Stimulated activated CD8-positive, alpha-beta memory T cell treated with anti-CD3 and anti-CD28 coated beads, Interleukin-2, amount 100 ng/mL, for 48 hours (primary cell): ENCODE data around the gene ASGR2.
"Not testable (repeated sequence)": the region's sequence is repeated elsewhere in the genome, so short reads cannot be mapped to it uniquely, and the experiment has no call there.

ENCODE experiments used
- DNase-seq, 2 donors: peaks; one replicate each; pipeline ENCODE4 v3.0.0-alpha.2; 2020; ENCODE audit warnings: low read depth in 2 of 2

ASGR2 gene

GRCh38 chr17:7098802-7099459 is 15.7 kb downstream of the ASGR2 start:
- no peak for DNase-seq

DNA sequence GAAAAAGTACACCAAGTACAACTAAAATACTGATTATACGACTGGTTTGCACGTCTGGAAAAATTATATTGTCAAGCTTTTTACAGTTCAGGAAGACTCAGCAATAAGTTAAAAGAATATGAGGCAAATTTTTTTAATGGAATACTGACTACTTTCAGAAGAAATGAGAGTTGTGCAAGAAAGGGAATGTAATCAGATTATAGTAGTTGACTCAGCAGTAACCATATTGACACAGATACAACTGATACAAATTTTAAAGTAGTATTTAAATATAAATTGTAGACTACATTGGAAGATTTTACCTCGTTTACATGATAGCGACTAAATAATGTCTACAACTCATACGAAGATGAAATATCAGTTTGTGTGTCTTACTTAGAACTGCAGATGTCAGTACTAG is 16.7 kb downstream of the ASGR2 start:
- DNase-seq = no peak

- DNase-seq = no peak
Observed at GRCh38 chr17:7095625-7096024, 19.0 kb downstream of the ASGR2 start.

DNA sequence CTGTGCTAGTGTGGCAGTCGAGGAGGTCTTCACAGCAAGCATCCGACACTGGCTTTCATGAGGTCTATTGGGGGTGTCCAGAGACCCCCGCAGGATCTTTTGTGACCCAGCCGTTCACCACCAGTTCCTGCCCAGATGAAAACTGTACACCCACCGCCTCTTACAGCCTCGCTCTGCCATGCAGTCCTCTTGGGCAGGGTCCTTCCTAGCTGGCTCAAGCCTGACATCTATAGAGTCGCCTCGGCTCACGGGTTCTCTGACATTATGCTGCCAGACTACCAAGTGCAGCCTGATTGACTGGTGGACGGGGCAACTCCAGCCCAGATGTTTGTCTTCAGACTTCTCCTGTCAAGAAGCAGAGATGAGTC is 20.0 kb downstream of the ASGR2 start:
- no peak for DNase-seq

- DNase-seq = not testable (repeated sequence)
Observed at GRCh38 chr17:7091311-7092005, 23.2 kb downstream of the ASGR2 start.

GRCh38 chr17:7089570-7089969 is 25.1 kb downstream of the ASGR2 start:
- not testable (repeated sequence) for DNase-seq

GRCh38 chr17:7088442-7088841 is 26.2 kb downstream of the ASGR2 start:
- not testable (repeated sequence) for DNase-seq

- DNase-seq = no peak
Observed at GRCh38 chr17:7084088-7084487, 30.5 kb downstream of the ASGR2 start.

GRCh38 chr17:7083592-7083991 is 31.0 kb downstream of the ASGR2 start:
- DNase-seq = no peak

- no peak for DNase-seq
Observed at GRCh38 chr17:7081341-7082062, 33.1 kb downstream of the ASGR2 start.

DNA sequence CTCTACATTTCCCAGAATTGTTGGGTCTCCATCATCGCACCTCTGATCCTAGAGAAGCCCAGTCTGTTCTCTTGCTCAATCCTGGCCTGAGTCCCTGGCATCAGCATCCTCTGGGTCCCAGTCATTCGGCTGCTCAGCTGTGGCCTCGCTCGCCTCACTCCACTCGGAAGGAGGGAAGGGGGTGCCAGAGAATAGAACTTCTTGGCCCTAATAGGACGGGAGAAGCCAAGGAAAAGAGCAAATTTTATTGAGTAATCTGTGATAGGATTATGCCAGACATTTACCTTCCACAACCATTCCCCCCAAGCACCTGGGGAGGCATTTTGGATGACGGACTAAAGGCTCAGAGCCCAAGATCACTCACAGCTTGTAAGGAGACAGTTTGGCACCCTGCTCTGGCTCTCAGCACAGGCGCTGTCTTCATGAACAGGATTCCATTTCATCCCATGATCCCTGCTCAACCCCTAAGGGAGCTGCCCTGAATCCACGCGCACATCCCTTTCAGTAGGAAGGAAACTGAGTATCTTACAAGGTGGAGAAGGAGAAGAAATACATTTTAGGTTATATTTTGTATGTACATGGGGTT is 34.1 kb downstream of the ASGR2 start:
- DNase-seq = no peak

GRCh38 chr17:7079581-7080455 is 34.8 kb downstream of the ASGR2 start, which contains the start of gene CLEC10A:
Gene CLEC10A, minus strand, starts transcription at chr17:7080251. Its CDS starts 1,439 bp downstream, at chr17:7078812.
- no peak for DNase-seq

DNA sequence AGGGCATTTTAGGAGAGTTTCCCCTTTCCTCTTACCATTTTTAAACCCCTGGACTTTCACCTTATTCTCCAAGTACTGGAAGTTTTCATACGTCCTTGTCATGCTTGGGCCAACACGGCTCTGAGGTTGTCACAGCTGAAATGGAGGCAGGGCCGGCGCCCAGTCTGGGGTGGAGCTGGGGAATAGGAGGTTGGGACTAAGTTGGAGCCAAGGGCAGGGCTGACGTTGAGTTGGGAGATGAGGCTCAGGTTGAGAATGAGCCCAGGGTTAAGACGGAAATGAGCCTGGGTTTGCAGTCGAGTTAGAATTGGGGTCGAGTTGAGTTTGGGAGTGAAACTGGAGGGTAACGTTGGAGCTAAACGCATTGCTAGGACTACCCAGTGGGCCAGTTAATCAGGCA is 35.9 kb downstream of the ASGR2 start:
- no peak for DNase-seq

GRCh38 chr17:7077911-7078546 is 36.6 kb downstream of the ASGR2 start:
- no peak for DNase-seq

DNA sequence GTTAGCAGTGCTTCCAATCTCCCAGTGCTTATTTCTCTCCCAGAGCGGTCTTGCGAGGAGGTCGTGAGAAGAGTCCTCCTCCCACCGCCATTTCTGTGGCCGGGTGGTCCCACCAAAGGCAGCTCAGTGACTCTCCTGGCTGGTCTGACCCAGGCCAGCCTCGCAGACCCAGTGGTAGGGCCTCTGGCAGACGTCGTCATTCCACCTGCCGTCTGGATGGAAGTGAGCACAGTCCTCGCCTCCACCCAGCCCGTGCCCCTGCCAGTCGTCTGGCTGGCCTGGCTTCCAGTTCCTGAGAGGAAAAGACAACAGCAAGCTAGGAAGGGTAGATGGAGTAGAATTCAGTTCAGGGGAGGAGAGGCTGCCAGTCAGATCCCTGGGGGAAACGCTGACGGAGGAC is 39.7 kb downstream of the ASGR2 start:
- DNase-seq = no peak

- no peak for DNase-seq
Observed at GRCh38 chr17:7072406-7072805, 42.2 kb downstream of the ASGR2 start.

DNA sequence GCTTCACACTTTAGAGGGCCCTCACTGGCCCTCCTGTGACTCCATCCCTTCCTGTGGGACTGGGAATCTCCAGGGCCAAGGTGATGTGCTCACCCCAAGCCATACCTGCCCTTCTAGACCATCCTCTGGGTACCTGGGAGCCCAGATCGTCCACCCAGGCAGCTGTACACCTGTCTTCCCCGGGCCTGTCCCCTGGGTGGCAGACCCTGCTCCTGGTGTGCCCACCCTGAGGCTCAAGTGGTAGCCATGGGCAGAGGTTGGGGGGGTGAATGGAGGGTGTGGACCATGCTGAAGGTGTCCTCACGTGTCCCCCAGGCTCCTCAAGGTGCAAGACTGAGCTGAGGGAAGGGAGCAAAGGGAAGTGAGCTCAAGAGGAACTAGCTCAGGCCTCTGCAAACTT is 43.9 kb downstream of the ASGR2 start:
- no peak for DNase-seq

DNA sequence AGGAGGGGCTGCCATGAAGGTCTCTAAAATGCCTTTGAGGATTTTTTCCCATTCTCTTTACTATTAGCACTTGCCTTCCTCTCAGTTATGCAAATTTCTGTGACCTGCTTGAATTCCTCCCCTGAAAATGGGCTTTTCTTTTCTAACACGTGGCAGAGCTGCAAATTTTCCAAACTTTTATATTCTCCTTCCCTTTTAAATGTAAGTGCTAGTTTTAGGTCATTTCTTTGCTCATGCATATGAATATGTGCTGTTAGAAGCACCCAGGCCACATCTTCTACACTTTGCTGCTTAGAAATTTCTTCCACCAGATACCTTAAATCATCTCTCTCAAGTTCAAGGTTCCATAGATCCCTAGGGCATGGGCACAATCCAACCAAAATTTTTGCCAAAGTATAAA is 46.4 kb downstream of the ASGR2 start:
- no peak for DNase-seq

GRCh38 chr17:7067198-7067597 is 47.4 kb downstream of the ASGR2 start:
- no peak for DNase-seq

- no peak for DNase-seq
Observed at GRCh38 chr17:7064261-7064660, 50.4 kb downstream of the ASGR2 start.

DNA sequence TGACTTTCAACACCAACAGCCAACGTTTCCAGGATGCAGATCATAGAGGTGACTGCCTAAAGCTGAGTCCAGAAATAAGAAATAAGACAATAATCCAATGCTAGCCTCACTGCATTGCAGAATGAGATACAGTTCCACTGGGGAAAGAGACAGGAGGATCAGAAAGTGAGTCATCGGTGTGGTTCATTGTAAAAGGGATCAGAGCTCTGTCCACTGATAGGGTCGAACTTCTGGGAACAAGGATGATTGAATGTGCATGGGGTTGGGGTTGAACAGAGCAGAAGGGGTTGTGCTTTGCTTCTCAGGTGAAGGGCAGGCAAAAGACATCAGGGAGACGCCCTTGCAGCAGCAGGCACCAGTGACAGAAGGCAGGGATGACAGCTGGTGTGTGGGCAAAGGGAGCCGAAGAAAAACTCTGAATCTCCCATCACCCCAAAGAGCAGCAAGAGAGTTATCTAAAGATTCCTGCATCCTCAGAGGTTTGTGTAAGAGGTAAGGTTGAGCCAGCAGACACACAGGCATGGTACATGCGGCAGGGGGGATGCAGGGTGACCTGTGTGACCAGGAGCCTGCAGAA is 51.0 kb downstream of the ASGR2 start:
- DNase-seq = no peak
